GM10248 (cell line): Measurements from ENCODE around the gene ARPP21.

Experiments
- CTCF ChIA-PET: fragments of 300-600 bp; sonication (Branson Sonifier 250); formaldehyde crosslinking; extraction: SDS; loops from one replicate; lab custom pipeline; 2021; ENCODE audit warnings: antibody characterized with exemption; lab: Yijun Ruan, JAX
- POLR2A ChIA-PET: fragments of 350-650 bp; sonication (Branson Sonifier 250); formaldehyde crosslinking; extraction: SDS; loops from one replicate; lab custom pipeline; 2020; ENCODE audit warnings: antibody characterized with exemption; lab: Yijun Ruan, JAX
- DNase-seq: peaks from one replicate; pipeline ENCODE4 v3.0.0; 2012; ENCODE audit errors: extremely low spot score
- TF ChIP-seq, protein P1 (sequence below): IDR thresholded peaks from 2 replicates; pipeline ENCODE4 v1.5.1; 2012; ENCODE audit warnings: mild to moderate bottlenecking, low read depth; ENCODE audit errors: extremely low read depth, missing control alignments, control extremely low read depth

Gene ARPP21

DNA sequence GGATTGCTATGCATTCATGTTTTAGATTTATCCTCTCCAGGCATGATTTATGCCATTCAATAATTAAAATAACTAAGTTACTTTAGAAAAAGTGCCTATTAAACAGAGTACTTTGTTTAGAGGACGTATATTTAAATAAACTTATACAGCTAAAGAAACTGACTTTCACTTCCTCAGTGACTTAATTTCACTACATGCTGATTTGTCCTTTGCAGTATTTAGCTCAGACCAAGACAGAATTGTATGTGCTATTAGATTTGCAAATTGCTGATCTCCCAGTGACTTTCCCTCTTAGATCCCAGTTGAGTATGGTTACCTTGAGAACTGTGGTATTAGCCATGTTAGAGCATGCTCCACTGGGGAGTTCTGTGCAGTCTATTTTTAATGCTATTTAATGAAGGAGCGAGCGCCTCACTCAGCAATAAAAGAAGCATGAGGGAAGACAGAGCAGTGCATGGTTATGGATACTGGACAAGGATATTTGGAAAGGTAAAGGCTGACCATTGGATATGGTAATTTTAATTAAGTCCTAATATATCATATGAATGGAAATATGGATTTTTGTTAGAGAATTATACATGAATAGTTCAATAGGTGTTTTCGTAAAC is 2.7 kb downstream of the ARPP21 start:
- TF ChIP-seq, protein P1, sequence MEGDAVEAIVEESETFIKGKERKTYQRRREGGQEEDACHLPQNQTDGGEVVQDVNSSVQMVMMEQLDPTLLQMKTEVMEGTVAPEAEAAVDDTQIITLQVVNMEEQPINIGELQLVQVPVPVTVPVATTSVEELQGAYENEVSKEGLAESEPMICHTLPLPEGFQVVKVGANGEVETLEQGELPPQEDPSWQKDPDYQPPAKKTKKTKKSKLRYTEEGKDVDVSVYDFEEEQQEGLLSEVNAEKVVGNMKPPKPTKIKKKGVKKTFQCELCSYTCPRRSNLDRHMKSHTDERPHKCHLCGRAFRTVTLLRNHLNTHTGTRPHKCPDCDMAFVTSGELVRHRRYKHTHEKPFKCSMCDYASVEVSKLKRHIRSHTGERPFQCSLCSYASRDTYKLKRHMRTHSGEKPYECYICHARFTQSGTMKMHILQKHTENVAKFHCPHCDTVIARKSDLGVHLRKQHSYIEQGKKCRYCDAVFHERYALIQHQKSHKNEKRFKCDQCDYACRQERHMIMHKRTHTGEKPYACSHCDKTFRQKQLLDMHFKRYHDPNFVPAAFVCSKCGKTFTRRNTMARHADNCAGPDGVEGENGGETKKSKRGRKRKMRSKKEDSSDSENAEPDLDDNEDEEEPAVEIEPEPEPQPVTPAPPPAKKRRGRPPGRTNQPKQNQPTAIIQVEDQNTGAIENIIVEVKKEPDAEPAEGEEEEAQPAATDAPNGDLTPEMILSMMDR = no peak
- ChIA-PET POLR2A (no interaction called here), CTCF (interaction anchor here (1.6 to 1.7 kb wide), 2 partner anchors 11 to 71 kb away, joined by 3 read pairs; no protein-coding TSS in a partner anchor)
- DNase-seq = no peak

DNA sequence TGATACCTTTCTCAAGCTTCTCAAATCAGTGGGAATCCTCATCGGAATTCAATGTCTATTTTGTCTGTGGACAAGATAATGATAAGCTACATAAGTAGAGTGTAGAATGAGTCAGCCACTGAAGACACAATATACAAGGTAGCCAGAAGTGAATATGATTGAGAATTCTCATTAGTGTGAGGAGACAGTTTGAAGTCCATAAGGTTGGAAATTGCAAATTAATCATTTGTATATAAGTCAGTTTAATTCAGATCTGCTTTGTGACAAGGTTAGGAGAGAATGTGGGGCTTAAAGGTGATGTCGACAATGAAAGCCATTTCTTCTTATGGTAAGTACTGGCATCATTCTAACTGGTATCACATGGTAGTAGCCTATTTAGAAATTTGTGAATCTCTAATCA is 4.2 kb downstream of the ARPP21 start:
- DNase-seq = no peak
- CTCF ChIA-PET = interaction anchor here (1.6 to 1.7 kb wide), 2 partner anchors 12 to 70 kb away, joined by 3 read pairs; no protein-coding TSS in a partner anchor
- POLR2A ChIA-PET = no interaction called here
- TF ChIP-seq, protein P1 = no peak

DNA sequence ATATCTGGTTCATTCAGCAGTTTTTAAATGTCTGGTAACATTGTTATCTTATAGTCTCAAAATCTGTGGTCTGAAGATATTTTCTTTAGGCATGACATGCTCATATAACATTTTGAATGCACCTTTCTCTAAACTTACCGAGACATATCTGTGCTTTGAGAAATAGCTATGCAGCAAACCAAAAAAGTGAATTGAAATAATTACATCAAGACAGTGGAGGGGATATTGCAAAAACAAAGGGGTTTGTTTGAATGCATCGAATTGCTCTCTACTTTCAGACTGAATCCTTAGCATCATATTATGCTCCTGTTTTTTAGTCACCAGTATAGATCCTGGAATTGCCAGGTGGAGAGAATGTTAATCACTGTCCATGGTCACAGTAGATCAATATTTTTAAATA is 5.1 kb downstream of the ARPP21 start:
- ChIA-PET POLR2A (no interaction called here), CTCF (interaction anchor here (0.9 kb wide), 1 partner anchor 17 kb away, joined by 3 read pairs; no protein-coding TSS in a partner anchor)
- no peak for DNase-seq
- TF ChIP-seq, protein P1 = no peak

DNA sequence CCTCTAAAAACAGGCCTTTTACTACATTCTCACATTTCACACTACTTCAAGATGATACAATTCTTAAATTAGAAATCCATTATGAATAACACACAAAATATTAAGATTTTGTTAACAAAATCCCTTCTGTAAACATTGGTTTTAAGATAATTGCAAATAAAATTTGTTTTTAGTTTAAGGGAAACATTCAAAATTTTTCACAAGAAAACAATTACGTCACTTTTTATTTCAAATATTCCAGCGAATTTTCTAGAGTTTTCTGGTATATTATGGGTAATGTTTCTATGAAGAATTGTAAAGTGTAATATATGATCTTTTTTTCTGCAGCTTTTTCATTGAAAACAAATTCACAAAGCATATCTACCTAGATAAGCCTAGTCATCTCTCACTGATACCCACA is 5.9 kb downstream of the ARPP21 start:
- DNase-seq = no peak
- ChIA-PET POLR2A (no interaction called here), CTCF (interaction anchor here (1.9 kb wide), 1 partner anchor 26 kb away, joined by 4 read pairs; no protein-coding TSS in a partner anchor)
- TF ChIP-seq, protein P1 = no peak

DNA sequence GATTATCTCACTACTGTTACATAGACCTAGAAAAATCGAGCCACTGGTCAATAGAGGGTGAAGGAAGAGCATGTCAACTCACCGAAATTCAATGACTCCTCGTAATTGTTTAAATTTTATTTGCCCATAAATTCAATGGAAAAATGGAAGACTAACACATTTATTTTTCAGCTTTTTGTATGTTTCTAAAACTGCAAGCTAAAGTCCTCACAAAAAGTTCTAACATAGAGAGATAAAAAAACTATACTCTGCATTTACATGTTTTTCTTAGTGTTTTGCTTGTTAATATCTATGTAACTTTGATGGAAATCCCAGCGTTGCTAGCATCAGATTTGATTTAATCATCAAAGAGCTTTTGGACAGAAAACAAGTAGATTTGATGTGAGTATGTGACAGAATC is 6.8 kb downstream of the ARPP21 start:
- ChIA-PET POLR2A (no interaction called here), CTCF (interaction anchor here (1.5 to 1.9 kb wide), 3 partner anchors 10 to 27 kb away, joined by 4 to 9 read pairs (median 5); no protein-coding TSS in a partner anchor)
- no peak for DNase-seq
- TF ChIP-seq, protein P1 = no peak

DNA sequence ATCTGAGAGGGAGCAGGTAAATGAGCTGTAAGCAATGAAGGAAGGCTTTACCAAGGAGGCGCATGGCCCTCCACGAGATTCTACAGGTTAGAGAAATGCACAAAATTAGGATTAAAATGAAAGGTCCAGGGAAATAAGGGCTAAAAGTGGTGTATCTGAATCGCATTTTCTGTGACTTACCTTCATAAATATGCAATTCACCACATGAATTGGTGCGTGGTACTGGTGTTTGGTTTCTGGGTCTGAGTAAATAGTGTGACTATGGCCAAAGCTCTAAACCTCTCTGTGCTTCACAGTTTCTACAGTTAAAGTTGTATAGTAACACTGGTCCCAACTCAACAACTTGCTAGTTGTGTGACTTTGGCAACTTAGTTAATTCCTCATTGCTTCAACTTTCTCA is 8.1 kb downstream of the ARPP21 start:
- CTCF ChIA-PET = interaction anchor here (1.5 to 1.8 kb wide), 2 partner anchors 11 kb away, joined by 5 to 9 read pairs; no protein-coding TSS in a partner anchor
- POLR2A ChIA-PET = no interaction called here
- DNase-seq = no peak

More for the DNA sequence above, 8.1 kb downstream of the ARPP21 start:
- TF ChIP-seq, protein P1 = no peak
